ENCODE data around the gene OR2A1. TPM values are rescaled to one million over a fixed set of nuclear protein-coding genes. Genes with fewer than 3 reads are reported as not detected.
"Not testable (repeated sequence)": the region's sequence is repeated elsewhere in the genome, so short reads cannot be mapped to it uniquely, and the experiment has no call there.

Gene OR2A1
- total RNA-seq, 1 donor from 2014 or later: not detected

- not testable (repeated sequence) for FAIRE-seq; DNase-seq (ENCODE audit: low spot score in 2 of 2)
Measured at GRCh38 chr7:144321677-144322206, 9.5 kb downstream of the OR2A1 start.

GRCh38 chr7:144323359-144323758 lies 11.1 kb downstream of the OR2A1 start:
- not testable (repeated sequence) for FAIRE-seq

GRCh38 chr7:144325868-144326267 lies 13.6 kb downstream of the OR2A1 start:
- FAIRE-seq; DNase-seq (ENCODE audit: low spot score in 2 of 2): not testable (repeated sequence)

More at GRCh38 chr7:144323359-144323758, 11.1 kb downstream of the OR2A1 start:
- DNase-seq (ENCODE audit: low spot score in 2 of 2): not testable (repeated sequence)

GRCh38 chr7:144330044-144330443 lies 17.8 kb downstream of the OR2A1 start:
- not testable (repeated sequence) for DNase-seq (ENCODE audit: low spot score in 2 of 2); FAIRE-seq

GRCh38 chr7:144331221-144331995 lies 19.2 kb downstream of the OR2A1 start:
- not testable (repeated sequence) for FAIRE-seq; DNase-seq (ENCODE audit: low spot score in 2 of 2)

GRCh38 chr7:144331996-144332288 lies 19.7 kb downstream of the OR2A1 start:
- not testable (repeated sequence) for DNase-seq (ENCODE audit: low spot score in 2 of 2); FAIRE-seq

- DNase-seq (ENCODE audit: low spot score in 2 of 2); FAIRE-seq: not testable (repeated sequence)
Measured at GRCh38 chr7:144348625-144349024, 36.4 kb downstream of the OR2A1 start.

GRCh38 chr7:144351667-144352066 lies 39.4 kb downstream of the OR2A1 start:
- not testable (repeated sequence) for DNase-seq (ENCODE audit: low spot score in 2 of 2); FAIRE-seq

GRCh38 chr7:144355176-144355822 lies 43.1 kb downstream of the OR2A1 start, which contains the start of gene ARHGEF5:
TSS of gene ARHGEF5 (plus strand) at chr7:144355402. CDS start at chr7:144362670, 7,268 bp downstream.
- not testable (repeated sequence) for DNase-seq (ENCODE audit: low spot score in 2 of 2)

GRCh38 chr7:144356185-144356584 lies 44.0 kb downstream of the OR2A1 start:
- FAIRE-seq; DNase-seq (ENCODE audit: low spot score in 2 of 2): not testable (repeated sequence)

More at GRCh38 chr7:144355176-144355822, 43.1 kb downstream of the OR2A1 start, which contains the start of gene ARHGEF5:
- FAIRE-seq: not testable (repeated sequence)

GRCh38 chr7:144356860-144357259 lies 44.6 kb downstream of the OR2A1 start:
- DNase-seq (ENCODE audit: low spot score in 2 of 2); FAIRE-seq: not testable (repeated sequence)

- DNase-seq (ENCODE audit: low spot score in 2 of 2); FAIRE-seq: not testable (repeated sequence)
Measured at GRCh38 chr7:144362061-144362460, 49.8 kb downstream of the OR2A1 start.

- not testable (repeated sequence) for FAIRE-seq
Measured at GRCh38 chr7:144365523-144365922, 53.3 kb downstream of the OR2A1 start.

GRCh38 chr7:144367250-144367649 lies 55.0 kb downstream of the OR2A1 start:
- not testable (repeated sequence) for FAIRE-seq

More at GRCh38 chr7:144365523-144365922, 53.3 kb downstream of the OR2A1 start:
- not testable (repeated sequence) for DNase-seq (ENCODE audit: low spot score in 2 of 2)

GRCh38 chr7:144369221-144369620 lies 57.0 kb downstream of the OR2A1 start:
- not testable (repeated sequence) for DNase-seq (ENCODE audit: low spot score in 2 of 2); FAIRE-seq

More at GRCh38 chr7:144367250-144367649, 55.0 kb downstream of the OR2A1 start:
- DNase-seq (ENCODE audit: low spot score in 2 of 2): not testable (repeated sequence)

Other genes starting within 250 kb of the OR2A1 start
- gene OR2A25, start 242.6 kb upstream of the OR2A1 start, total RNA-seq: not detected
- gene OR2A12, start 226.1 kb upstream of the OR2A1 start, total RNA-seq: not detected
- not detected for gene OR2A2, start 202.8 kb upstream of the OR2A1 start, total RNA-seq
- not detected for gene OR2A14, start 189.2 kb upstream of the OR2A1 start, total RNA-seq
- gene CTAGE4, start 129.0 kb upstream of the OR2A1 start, total RNA-seq: 0.41 TPM
- gene ARHGEF35, start 116.6 kb upstream of the OR2A1 start, total RNA-seq: 0.82 TPM
- under 0.01 TPM for gene OR2A42, start 72.8 kb upstream of the OR2A1 start, total RNA-seq
- not detected for gene OR2A7, start 47.6 kb upstream of the OR2A1 start, total RNA-seq
- gene CTAGE8, start 43.1 kb upstream of the OR2A1 start, total RNA-seq: 0.41 TPM
- 0.82 TPM for gene ARHGEF5, start 43.0 kb downstream of the OR2A1 start, total RNA-seq
- gene NOBOX, start 91.3 kb downstream of the OR2A1 start, total RNA-seq: not detected